OCI-LY3 (cell line): Measurements from ENCODE around the gene TCEAL6.

Source experiments
- CTCF ChIP-seq: fragments of 200-600, 300-600 bp; sonication (generic); IDR thresholded peaks from 2 replicates; pipeline ENCODE4 v1.5.1; 2014; ENCODE audit warnings: antibody characterized with exemption, low read length, low read depth
- EZH2phosphoT487 ChIP-seq: fragments of 200-600 bp; shearing (Covaris generic); IDR thresholded peaks from 2 replicates; pipeline ENCODE4 v1.6.1; 2018; ENCODE audit warnings: antibody characterized with exemption, mixed run types, low read depth

GRCh38 chrX:102154900-102155805 lies 12.9 kb upstream of the TCEAL6 start:
- TF ChIP-seq EZH2phosphoT487, result no peak
- no peak for TF ChIP-seq CTCF
